ENCODE measurements around the gene PRSS22. TPM values are rescaled to one million over a fixed set of nuclear protein-coding genes. Genes with fewer than 3 reads are reported as not detected.

The PRSS22 gene
- total RNA-seq, 2 experiments from 2014 or later = not detected

- DNase-seq (ENCODE audit: low spot score) = no peak
- Histone ChIP-seq H3K36me3 (ENCODE audit: insufficient read depth, low read length) (no peaks in the 10 kb centered on the region), H3K9me3 (ENCODE audit: low read length) (no peaks in the 10 kb centered on the region), H4K20me1 (ENCODE audit: insufficient read depth, low read length) (no peaks in the 10 kb centered on the region), H3K9me2 (ENCODE audit: insufficient read depth, low read length) (no peaks in the 10 kb centered on the region), H3K27ac (ENCODE audit: low read depth, low read length, poor library complexity, severe bottlenecking) (no peak overlapping the region), H3K4me2 (ENCODE audit: low read length) (no peak overlapping the region), H3K4me1 (ENCODE audit: insufficient read depth, low read length, poor library complexity, severe bottlenecking) (no peaks in the 10 kb centered on the region), H3K79me2 (ENCODE audit: insufficient read depth, low read depth, low read length) (no peaks in the 10 kb centered on the region), H2AFZ (ENCODE audit: low read length) (no peak overlapping the region), H3K4me3 (ENCODE audit: low read depth, low read length, poor library complexity, severe bottlenecking) (no peak overlapping the region)
- TF ChIP-seq EZH2phosphoT487 (IDR thresholded peaks at IDR 0.05; ENCODE audit: borderline replicate concordance, low read depth, low read length) (no peak), CTCF (conservative IDR thresholded peaks at IDR 0.05; ENCODE audit: low read length) (no peak)
- intact Hi-C loops (cut with micrococcal nuclease; ENCODE audit: unreplicated experiment) = loop anchor here (10.0 kb wide), 1 partner anchor 57 kb away; the partner anchor contains the start of gene PRSS41
- POLR2A ChIA-PET = no interaction called here
- no TSS peak for BruUV-seq (replicated peaks)
- CTCF ChIA-PET (ENCODE audit: unreplicated experiment) = no interaction called here
These were observed 5.8 kb downstream of the PRSS22 start for GRCh38 chr16:2852003-2852730.

- no peak for DNase-seq (ENCODE audit: low spot score)
These were observed 8.8 kb downstream of the PRSS22 start for GRCh38 chr16:2848933-2849725.

More at GRCh38 chr16:2848933-2849725, 8.8 kb downstream of the PRSS22 start:
- intact Hi-C loops (cut with micrococcal nuclease; ENCODE audit: unreplicated experiment) = no loop called here
- TF ChIP-seq EZH2phosphoT487 (IDR thresholded peaks at IDR 0.05; ENCODE audit: borderline replicate concordance, low read depth, low read length) (no peak), CTCF (conservative IDR thresholded peaks at IDR 0.05; ENCODE audit: low read length) (no peak)
- BruUV-seq (replicated peaks) = no TSS peak
- Histone ChIP-seq H3K79me2 (ENCODE audit: insufficient read depth, low read depth, low read length) (no peaks in the 10 kb centered on the region), H3K4me3 (ENCODE audit: low read depth, low read length, poor library complexity, severe bottlenecking) (no peak overlapping the region), H4K20me1 (ENCODE audit: insufficient read depth, low read length) (no peaks in the 10 kb centered on the region), H3K36me3 (ENCODE audit: insufficient read depth, low read length) (no peaks in the 10 kb centered on the region), H2AFZ (ENCODE audit: low read length) (no peak overlapping the region), H3K4me1 (ENCODE audit: insufficient read depth, low read length, poor library complexity, severe bottlenecking) (no peaks in the 10 kb centered on the region), H3K27ac (ENCODE audit: low read depth, low read length, poor library complexity, severe bottlenecking) (no peak overlapping the region), H3K9me3 (ENCODE audit: low read length) (no peaks in the 10 kb centered on the region), H3K9me2 (ENCODE audit: insufficient read depth, low read length) (no peaks in the 10 kb centered on the region), H3K4me2 (ENCODE audit: low read length) (no peak overlapping the region)
- ChIA-PET CTCF (ENCODE audit: unreplicated experiment) (no interaction called here), POLR2A (no interaction called here)
